HCT116 (cell line): Measurements from ENCODE around the gene TTYH3. TPM values are rescaled to one million over a fixed set of nuclear protein-coding genes. Genes with fewer than 3 reads are reported as not detected.

Experiments
- ATAC-seq: fragments of 200-7000 bp; cut with Tn5 transposase; 2 replicates; pipeline ENCODE4 v1.9.1; 2020; ENCODE audit warnings: mild to moderate bottlenecking, moderate library complexity
- BruUV-seq: library from RNA; stranded (reverse); fragments of 400-500 nt; replicated peaks from 2 replicates; lab custom pipeline; 2021; lab: Mats Ljungman, UMichigan
- CTCF ChIA-PET: fragments of 300-600 bp; sonication (Branson Sonifier 250); formaldehyde crosslinking; loops from one replicate; lab custom pipeline; 2021; ENCODE audit warnings: antibody characterized with exemption; lab: Charles Lee
- POLR2A ChIA-PET: fragments of 300-600, 350-600 bp; sonication (Branson Sonifier 250); formaldehyde crosslinking; loops from one replicate; lab custom pipeline; 2021; ENCODE audit warnings: antibody characterized with exemption; lab: Charles Lee
- RAD21 ChIA-PET, 2 experiments: fragments of 300-600 bp; sonication (Branson Sonifier 250); formaldehyde crosslinking; loops; one replicate each; lab custom pipeline; 2023; ENCODE audit warnings: low total read pairs in 2 of 2; ENCODE audit not compliant: uncharacterized antibody in 2 of 2, unreplicated experiment in 2 of 2, low non-redundant PET in 1 of 2; lab: Charles Lee
- DNase-seq: peaks from one replicate; pipeline ENCODE4 v3.0.0-alpha.2; 2010; ENCODE audit warnings: low read depth, low spot score
- H2AFZ ChIP-seq: fragments of 200-600 bp; shearing (Covaris generic), sonication (generic); 2 replicates; pipeline ENCODE4 v1.6.1; 2017; ENCODE audit warnings: low read depth, mixed run types, mixed read lengths, antibody characterized with exemption, low read length; ENCODE audit not compliant: poor library complexity, severe bottlenecking
- H3K27ac ChIP-seq: 2 replicates; pipeline ENCODE4 v1.5.1; 2012; ENCODE audit warnings: low read depth, low read length
- H3K27me3 ChIP-seq: fragments of 200-600 bp; sonication (generic); 2 replicates; pipeline ENCODE4 v1.6.1; 2016; ENCODE audit warnings: mixed run types, low read length, mixed read lengths; ENCODE audit not compliant: insufficient read depth
- H3K36me3 ChIP-seq, 2 experiments: fragments of 200-500 bp in 1 of 2; fragments of 200-600 bp in 1 of 2; sonication (Bioruptor generic) in 1 of 2; sonication (generic) in 1 of 2; 2 replicates each; pipeline versions ENCODE4 v1.5.1 to v1.6.1; 2014 to 2016; ENCODE audit warnings: low read length in 2 of 2, inconsistent platforms in 1 of 2, mixed read lengths in 1 of 2, mixed run types in 1 of 2; ENCODE audit not compliant: insufficient read depth in 2 of 2, control insufficient read depth in 1 of 2
- H3K4me1 ChIP-seq, 2 experiments: fragments of 200-600 bp in 1 of 2; sonication (generic) in 1 of 2; 2 replicates each; pipeline versions ENCODE4 v1.5.1 to v1.6.1; 2012 to 2017; ENCODE audit warnings: low read length in 2 of 2, inconsistent platforms in 1 of 2, mild to moderate bottlenecking in 1 of 2, mixed read lengths in 1 of 2, mixed run types in 1 of 2, moderate library complexity in 1 of 2; ENCODE audit not compliant: insufficient read depth in 2 of 2, control insufficient read depth in 1 of 2
- H3K4me2 ChIP-seq: fragments of 200-600 bp; sonication (generic); 2 replicates; pipeline ENCODE4 v1.6.1; 2017; ENCODE audit warnings: mixed run types, low read length, mixed read lengths
- H3K4me3 ChIP-seq, 2 experiments: fragments of 200-600 bp in 1 of 2; sonication (generic) in 1 of 2; replicated peaks in 1 of 2; 2 replicates each; pipeline ENCODE4 v1.5.1; 2011 to 2016; ENCODE audit warnings: low read length in 2 of 2, control low read depth in 1 of 2, low read depth in 1 of 2, mild to moderate bottlenecking in 1 of 2, mixed read lengths in 1 of 2, mixed run types in 1 of 2
- H3K79me2 ChIP-seq: fragments of 200-600 bp; sonication (generic); 2 replicates; pipeline ENCODE4 v1.6.1; 2017; ENCODE audit warnings: mild to moderate bottlenecking, mixed run types, low read length, moderate library complexity, mixed read lengths; ENCODE audit not compliant: insufficient read depth
- H3K9ac ChIP-seq: fragments of 200-600 bp; sonication (generic); 2 replicates; pipeline ENCODE4 v1.6.1; 2016; ENCODE audit warnings: low read length, mixed read lengths
- H3K9me2 ChIP-seq: fragments of 200-600 bp; sonication (generic), shearing (Covaris generic); 2 replicates; pipeline ENCODE4 v1.6.1; 2017; ENCODE audit warnings: mixed run types, mild to moderate bottlenecking, moderate library complexity; ENCODE audit not compliant: insufficient read depth
- H3K9me3 ChIP-seq, 2 experiments: fragments of 200-500 bp in 1 of 2; fragments of 200-600 bp in 1 of 2; sonication (Bioruptor generic) in 1 of 2; sonication (generic) in 1 of 2; 2 replicates each; pipeline ENCODE4 v1.6.1; 2014 to 2017; ENCODE audit warnings: low read length in 2 of 2, mixed read lengths in 2 of 2, inconsistent platforms in 1 of 2, low read depth in 1 of 2, mild to moderate bottlenecking in 1 of 2, mixed run types in 1 of 2, moderate library complexity in 1 of 2; ENCODE audit not compliant: control insufficient read depth in 1 of 2, insufficient read depth in 1 of 2
- H4K20me1 ChIP-seq: fragments of 200-600 bp; sonication (generic), shearing (Covaris generic); 2 replicates; pipeline ENCODE4 v1.6.1; 2017; ENCODE audit warnings: mixed run types, mild to moderate bottlenecking, moderate library complexity; ENCODE audit not compliant: insufficient read depth
- ATF3 ChIP-seq: IDR thresholded peaks from 2 replicates; pipeline ENCODE4 v1.6.1; 2012
- CEBPB ChIP-seq: IDR thresholded peaks from 2 replicates; pipeline ENCODE4 v1.6.1; 2012; ENCODE audit warnings: low read depth
- EGR1 ChIP-seq: IDR thresholded peaks from 2 replicates; pipeline ENCODE4 v1.6.1; 2012; ENCODE audit warnings: low read depth
- JUND ChIP-seq: IDR thresholded peaks from 2 replicates; pipeline ENCODE4 v1.6.1; 2012
- POLR2AphosphoS5 ChIP-seq: IDR thresholded peaks from 2 replicates; pipeline ENCODE4 v1.6.1; 2011; ENCODE audit warnings: mild to moderate bottlenecking, low read depth, low read length, moderate library complexity
- RAD21 ChIP-seq: IDR thresholded peaks from 2 replicates; pipeline ENCODE4 v1.6.1; 2012; ENCODE audit warnings: low read depth, mild to moderate bottlenecking
- ZNF274 ChIP-seq: fragments of 200-500 bp; sonication (Bioruptor generic); IDR thresholded peaks from 2 replicates; pipeline ENCODE4 v1.6.1; 2014; ENCODE audit warnings: mild to moderate bottlenecking, low read depth, low read length, inconsistent platforms
- intact Hi-C: fragments of 100-400 bp; cut with micrococcal nuclease; formaldehyde crosslinking; loops from 2 replicates; pipeline ENCODE4 v1.10.0; 2022
- total RNA-seq: library from RNA; stranded (reverse); gene quantifications from one replicate; pipeline ENCODE4 v1.2.1, GENCODE V29; 2021; ENCODE audit not compliant: unreplicated experiment

TTYH3 gene
- total RNA-seq, 1 experiment from 2014 or later: 40.3 TPM

GRCh38 chr7:2700141-2700850 is 68.5 kb downstream of the TTYH3 start:
- POLR2A ChIA-PET: no interaction called here
- no peaks in the 10 kb centered on the region for H3K79me2 ChIP-seq
- RAD21 ChIA-PET: no interaction called here
- BruUV-seq: no TSS peak
- H3K36me3 ChIP-seq: no peaks in the 10 kb centered on the region
- no peak overlapping the region for H3K9ac ChIP-seq
- no peaks in the 10 kb centered on the region for H4K20me1 ChIP-seq
- no peak overlapping the region for H3K27ac ChIP-seq
- DNase-seq (no peak), ATAC-seq (no peak)
- no peaks in the 10 kb centered on the region for H3K9me3 ChIP-seq
- H2AFZ ChIP-seq: no peak overlapping the region
- H3K4me3 ChIP-seq: no peak overlapping the region
- H3K9me2 ChIP-seq: no peaks in the 10 kb centered on the region
- intact Hi-C loops: no loop called here
- TF ChIP-seq POLR2AphosphoS5 (no peak), ZNF274 (no peak), ATF3 (no peak), RAD21 (no peak)
- peaks cover 8 to 12% of the 10 kb centered on the region in 2 experiments for H3K4me1 ChIP-seq
- no peak overlapping the region for H3K4me2 ChIP-seq
- CTCF ChIA-PET: no interaction called here
- H3K27me3 ChIP-seq: no peaks in the 10 kb centered on the region

DNA sequence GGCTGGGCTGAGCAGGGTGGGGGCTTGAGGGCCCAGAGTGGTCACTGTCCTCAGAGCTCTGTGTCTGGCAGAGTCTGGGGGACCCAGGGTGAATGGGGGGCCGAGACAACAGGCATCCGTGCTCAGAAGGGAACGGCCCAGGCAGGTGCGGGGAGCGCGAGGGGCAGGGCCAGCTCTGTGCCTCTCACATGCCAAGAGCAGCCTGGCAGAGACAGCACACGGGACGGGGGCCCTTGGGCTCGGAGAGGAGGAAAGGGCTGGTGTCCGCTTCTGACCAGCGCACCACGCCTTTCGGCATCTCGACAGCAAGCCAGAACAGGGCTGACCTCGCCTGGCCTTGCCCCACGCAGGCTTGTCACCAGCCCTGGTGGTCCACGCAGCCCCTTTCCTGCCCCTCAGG is 69.6 kb downstream of the TTYH3 start:
- no peak for TF ChIP-seq ZNF274
- TF ChIP-seq ATF3: no peak
- no peak for TF ChIP-seq JUND
- TF ChIP-seq CEBPB: no peak
- TF ChIP-seq EGR1: no peak
- Histone ChIP-seq H3K9ac (no peak overlapping the region), H3K36me3 (no peaks in the 10 kb centered on the region), H3K9me2 (no peaks in the 10 kb centered on the region), H3K4me1 (peaks cover 8 to 12% of the 10 kb centered on the region in 2 experiments), H3K9me3 (no peaks in the 10 kb centered on the region), H3K27ac (no peak overlapping the region), H3K4me2 (no peak overlapping the region), H3K4me3 (no peak overlapping the region), H4K20me1 (no peaks in the 10 kb centered on the region), H3K27me3 (no peaks in the 10 kb centered on the region), H3K79me2 (no peaks in the 10 kb centered on the region), H2AFZ (no peak overlapping the region)
- RAD21 ChIA-PET: no interaction called here
- intact Hi-C loops: no loop called here
- ATAC-seq: no peak
- no TSS peak for BruUV-seq
- CTCF ChIA-PET: no interaction called here
- no peak for DNase-seq
- POLR2A ChIA-PET: no interaction called here
